Cardiac muscle cell (in vitro differentiated cells and primary cell): ENCODE data around the gene PPIP5K1. TPM values are rescaled to one million over a fixed set of nuclear protein-coding genes. Genes with fewer than 3 reads are reported as not detected.

Experiments
- DNase-seq, 2 donors: peaks; one replicate each; pipeline versions ENCODE4 v3.0.0 to v3.0.0-alpha.2; 2010 to 2017; ENCODE audit warnings: low read depth in 1 of 2, low spot score in 1 of 2
- H3K27ac ChIP-seq: fragments of 200-600 bp; sonication (generic); 2 replicates; pipeline ENCODE4 v1.5.1; 2016
- H3K27me3 ChIP-seq: fragments of 200-600 bp; sonication (generic); 2 replicates; pipeline ENCODE4 v1.6.0; 2016; ENCODE audit warnings: control low read depth
- H3K36me3 ChIP-seq: fragments of 200-600 bp; sonication (generic); 2 replicates; pipeline ENCODE4 v1.5.1; 2016; ENCODE audit warnings: control low read depth
- H3K4me1 ChIP-seq: fragments of 200-600 bp; sonication (generic); 2 replicates; pipeline ENCODE4 v1.8.1; 2017; ENCODE audit warnings: low read depth, mild to moderate bottlenecking, mixed run types
- H3K4me3 ChIP-seq: fragments of 200-600 bp; sonication (generic); 2 replicates; pipeline ENCODE4 v1.5.1; 2016; ENCODE audit warnings: mild to moderate bottlenecking
- H3K9me3 ChIP-seq: fragments of 200-600 bp; sonication (generic); 2 replicates; pipeline ENCODE4 v1.5.1; 2017; ENCODE audit warnings: low read depth, mild to moderate bottlenecking, control low read depth
- polyA plus RNA-seq: library from polyadenylated mRNA; unstranded; fragments of >200 nt; fragmentation: Nextera tagmentation; extraction: Ambion mirVana; gene quantifications from 2 replicates; pipeline ENCODE4 v1.2.1, GENCODE V29; 2016
- total RNA-seq: library from RNA; depleted of rRNA; stranded (reverse); fragments of >200 nt; gene quantifications from 2 replicates; pipeline ENCODE4 v1.2.3, GENCODE V29; 2016
- TF ChIP-seq, protein P1 (sequence below): IDR thresholded peaks from 2 replicates; pipeline ENCODE4 v1.5.1; 2012; ENCODE audit warnings: low read depth, mild to moderate bottlenecking, low read length

PPIP5K1 gene
- total and polyA plus RNA-seq, 2 experiments from 2014 or later, result 17.6 to 20.0 TPM

DNA sequence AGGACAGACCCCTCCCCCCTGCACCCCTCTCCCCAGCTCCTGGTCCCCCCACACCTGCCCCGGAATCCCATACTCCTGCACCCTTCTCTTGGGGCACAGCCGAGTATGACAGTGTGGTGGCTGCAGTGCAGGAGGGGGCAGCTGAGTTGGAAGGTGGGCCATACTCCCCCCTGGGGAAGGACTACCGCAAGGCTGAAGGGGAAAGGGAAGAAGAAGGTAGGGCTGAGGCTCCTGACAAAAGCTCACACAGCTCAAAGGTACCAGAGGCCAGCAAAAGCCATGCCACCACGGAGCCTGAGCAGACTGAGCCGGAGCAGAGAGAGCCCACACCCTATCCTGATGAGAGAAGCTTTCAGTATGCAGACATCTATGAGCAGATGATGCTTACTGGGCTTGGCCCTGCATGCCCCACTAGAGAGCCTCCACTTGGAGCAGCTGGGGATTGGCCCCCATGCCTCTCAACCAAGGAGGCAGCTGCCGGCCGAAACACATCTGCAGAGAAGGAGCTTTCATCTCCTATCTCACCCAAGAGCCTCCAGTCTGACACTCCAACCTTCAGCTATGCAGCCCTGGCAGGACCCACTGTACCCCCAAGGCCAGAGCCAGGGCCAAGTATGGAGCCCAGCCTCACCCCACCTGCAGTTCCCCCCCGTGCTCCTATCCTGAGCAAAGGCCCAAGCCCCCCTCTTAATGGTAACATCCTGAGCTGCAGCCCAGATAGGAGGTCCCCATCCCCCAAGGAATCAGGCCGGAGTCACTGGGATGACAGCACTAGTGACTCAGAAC lies 62.8 kb downstream of the PPIP5K1 start:
- Histone ChIP-seq H3K4me3 (no peak overlapping the region), H3K36me3 (peaks cover 3% of the 10 kb centered on the region), H3K27ac (no peak overlapping the region), H3K27me3 (no peaks in the 10 kb centered on the region), H3K9me3 (no peaks in the 10 kb centered on the region), H3K4me1 (no peaks in the 10 kb centered on the region)
- no peak for DNase-seq
- TF ChIP-seq, protein P1, sequence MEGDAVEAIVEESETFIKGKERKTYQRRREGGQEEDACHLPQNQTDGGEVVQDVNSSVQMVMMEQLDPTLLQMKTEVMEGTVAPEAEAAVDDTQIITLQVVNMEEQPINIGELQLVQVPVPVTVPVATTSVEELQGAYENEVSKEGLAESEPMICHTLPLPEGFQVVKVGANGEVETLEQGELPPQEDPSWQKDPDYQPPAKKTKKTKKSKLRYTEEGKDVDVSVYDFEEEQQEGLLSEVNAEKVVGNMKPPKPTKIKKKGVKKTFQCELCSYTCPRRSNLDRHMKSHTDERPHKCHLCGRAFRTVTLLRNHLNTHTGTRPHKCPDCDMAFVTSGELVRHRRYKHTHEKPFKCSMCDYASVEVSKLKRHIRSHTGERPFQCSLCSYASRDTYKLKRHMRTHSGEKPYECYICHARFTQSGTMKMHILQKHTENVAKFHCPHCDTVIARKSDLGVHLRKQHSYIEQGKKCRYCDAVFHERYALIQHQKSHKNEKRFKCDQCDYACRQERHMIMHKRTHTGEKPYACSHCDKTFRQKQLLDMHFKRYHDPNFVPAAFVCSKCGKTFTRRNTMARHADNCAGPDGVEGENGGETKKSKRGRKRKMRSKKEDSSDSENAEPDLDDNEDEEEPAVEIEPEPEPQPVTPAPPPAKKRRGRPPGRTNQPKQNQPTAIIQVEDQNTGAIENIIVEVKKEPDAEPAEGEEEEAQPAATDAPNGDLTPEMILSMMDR, result no peak

DNA sequence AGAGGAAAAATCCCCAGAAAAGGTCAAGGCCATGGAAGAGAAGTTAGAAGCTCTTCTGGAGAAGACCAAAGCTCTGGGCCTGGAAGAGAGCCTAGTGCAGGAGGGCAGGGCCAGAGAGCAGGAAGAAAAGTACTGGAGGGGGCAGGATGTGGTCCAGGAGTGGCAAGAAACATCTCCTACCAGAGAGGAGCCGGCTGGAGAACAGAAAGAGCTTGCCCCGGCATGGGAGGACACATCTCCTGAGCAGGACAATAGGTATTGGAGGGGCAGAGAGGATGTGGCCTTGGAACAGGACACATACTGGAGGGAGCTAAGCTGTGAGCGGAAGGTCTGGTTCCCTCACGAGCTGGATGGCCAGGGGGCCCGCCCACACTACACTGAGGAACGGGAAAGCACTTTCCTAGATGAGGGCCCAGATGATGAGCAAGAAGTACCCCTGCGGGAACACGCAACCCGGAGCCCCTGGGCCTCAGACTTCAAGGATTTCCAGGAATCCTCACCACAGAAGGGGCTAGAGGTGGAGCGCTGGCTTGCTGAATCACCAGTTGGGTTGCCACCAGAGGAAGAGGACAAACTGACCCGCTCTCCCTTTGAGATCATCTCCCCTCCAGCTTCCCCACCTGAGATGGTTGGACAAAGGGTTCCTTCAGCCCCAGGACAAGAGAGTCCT lies 63.6 kb downstream of the PPIP5K1 start:
- no peaks in the 10 kb centered on the region for H3K9me3 ChIP-seq
- TF ChIP-seq, protein P1, result no peak
- no peak for DNase-seq
- peaks cover 9% of the 10 kb centered on the region for H3K36me3 ChIP-seq
- H3K27me3 ChIP-seq, result no peaks in the 10 kb centered on the region
- H3K27ac ChIP-seq, result no peak overlapping the region
- H3K4me1 ChIP-seq, result no peaks in the 10 kb centered on the region
- no peak overlapping the region for H3K4me3 ChIP-seq

DNA sequence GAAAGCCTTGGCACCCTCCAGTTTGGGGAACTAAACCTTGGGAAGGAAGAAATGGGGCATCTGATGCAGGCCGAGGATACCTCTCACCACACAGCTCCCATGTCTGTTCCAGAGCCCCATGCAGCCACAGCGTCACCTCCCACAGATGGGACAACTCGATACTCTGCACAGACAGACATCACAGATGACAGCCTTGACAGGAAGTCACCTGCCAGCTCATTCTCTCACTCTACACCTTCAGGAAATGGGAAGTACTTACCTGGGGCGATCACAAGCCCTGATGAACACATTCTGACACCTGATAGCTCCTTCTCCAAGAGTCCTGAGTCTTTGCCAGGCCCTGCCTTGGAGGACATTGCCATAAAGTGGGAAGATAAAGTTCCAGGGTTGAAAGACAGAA lies 64.9 kb downstream of the PPIP5K1 start:
- Histone ChIP-seq H3K27ac (no peak overlapping the region), H3K4me3 (no peak overlapping the region), H3K4me1 (no peaks in the 10 kb centered on the region), H3K9me3 (no peaks in the 10 kb centered on the region), H3K36me3 (peaks cover 18% of the 10 kb centered on the region), H3K27me3 (no peaks in the 10 kb centered on the region)
- no peak for DNase-seq
- TF ChIP-seq, protein P1, result no peak

DNA sequence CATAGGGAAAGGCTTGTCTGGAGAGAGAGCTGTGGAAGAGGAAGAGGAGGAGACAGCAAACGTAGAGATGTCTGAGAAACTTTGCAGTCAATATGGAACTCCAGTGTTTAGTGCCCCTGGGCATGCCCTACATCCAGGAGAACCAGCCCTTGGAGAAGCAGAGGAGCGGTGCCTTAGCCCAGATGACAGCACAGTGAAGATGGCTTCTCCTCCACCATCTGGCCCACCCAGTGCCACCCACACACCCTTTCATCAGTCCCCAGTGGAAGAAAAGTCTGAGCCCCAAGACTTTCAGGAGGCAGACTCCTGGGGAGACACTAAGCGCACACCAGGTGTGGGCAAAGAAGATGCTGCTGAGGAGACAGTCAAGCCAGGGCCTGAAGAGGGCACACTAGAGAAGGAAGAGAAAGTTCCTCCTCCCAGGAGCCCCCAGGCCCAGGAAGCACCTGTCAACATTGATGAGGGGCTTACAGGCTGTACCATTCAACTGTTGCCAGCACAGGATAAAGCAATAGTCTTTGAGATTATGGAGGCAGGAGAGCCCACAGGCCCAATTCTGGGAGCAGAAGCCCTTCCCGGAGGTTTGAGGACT lies 65.7 kb downstream of the PPIP5K1 start:
- Histone ChIP-seq H3K36me3 (peaks cover 18% of the 10 kb centered on the region), H3K4me3 (no peak overlapping the region), H3K9me3 (no peaks in the 10 kb centered on the region), H3K27me3 (no peaks in the 10 kb centered on the region), H3K27ac (no peak overlapping the region), H3K4me1 (peaks cover under 1% of the 10 kb centered on the region)
- DNase-seq, result no peak
- TF ChIP-seq, protein P1, result no peak

DNA sequence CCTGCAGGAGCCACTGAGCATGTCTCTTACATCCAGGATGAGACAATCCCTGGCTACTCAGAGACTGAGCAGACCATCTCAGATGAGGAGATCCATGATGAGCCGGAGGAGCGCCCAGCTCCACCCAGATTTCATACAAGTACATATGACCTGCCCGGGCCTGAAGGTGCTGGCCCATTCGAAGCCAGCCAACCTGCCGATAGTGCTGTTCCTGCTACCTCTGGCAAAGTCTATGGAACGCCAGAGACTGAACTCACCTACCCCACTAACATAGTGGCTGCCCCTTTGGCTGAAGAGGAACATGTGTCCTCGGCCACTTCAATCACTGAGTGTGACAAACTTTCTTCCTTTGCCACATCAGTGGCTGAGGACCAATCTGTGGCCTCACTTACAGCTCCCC lies 66.4 kb downstream of the PPIP5K1 start:
- TF ChIP-seq, protein P1, result no peak
- Histone ChIP-seq H3K27ac (no peak overlapping the region), H3K4me3 (no peak overlapping the region), H3K9me3 (no peaks in the 10 kb centered on the region), H3K4me1 (peaks cover 7% of the 10 kb centered on the region), H3K36me3 (peaks cover 18% of the 10 kb centered on the region), H3K27me3 (no peaks in the 10 kb centered on the region)
- no peak for DNase-seq
